ENCODE data around the gene PSMD2. TPM values are rescaled to one million over a fixed set of nuclear protein-coding genes. Genes with fewer than 3 reads are reported as not detected.

Gene PSMD2
- polyA plus RNA-seq, 3 donors = 138 to 186 (median 167) TPM

DNA sequence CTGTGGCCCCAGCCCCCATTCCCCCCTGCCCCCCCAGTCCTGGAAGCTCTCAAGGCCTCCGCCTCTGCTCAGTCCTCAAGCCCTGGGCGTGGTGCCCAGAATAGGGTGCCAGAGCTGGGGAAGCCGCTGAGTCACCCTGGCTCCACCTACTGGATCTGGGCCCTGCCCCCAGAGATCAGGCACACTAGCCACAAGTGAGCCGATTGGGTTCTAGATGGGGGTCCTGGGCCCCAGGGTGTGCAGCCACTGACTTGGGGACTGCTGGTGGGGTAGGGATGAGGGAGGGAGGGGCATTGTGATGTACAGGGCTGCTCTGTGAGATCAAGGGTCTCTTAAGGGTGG, 21.0 kb downstream of the PSMD2 start:
- WGBS (ENCODE audit: insufficient coverage) = 7% methylated on average over 3 of the region's 4 CpGs
- Mint-ChIP-seq H3K4me1 (peaks cover 71% of the 10 kb centered on the region), H3K27ac (peak overlapping the region; percentile 92 to 97 (median 95)), H3K27me3 (ENCODE audit: low read depth in 3 of 3) (peaks cover 0 to 5% (median 0%) of the 10 kb centered on the region in 3 donors), H3K36me3 (peaks cover 66 to 67% of the 10 kb centered on the region in 2 donors), H3K9me3 (peaks cover 0 to 2% (median 0%) of the 10 kb centered on the region in 7 donors), H3K4me3 (peak overlapping the region; percentile 51 to 54)
- Histone ChIP-seq H3K27ac (ENCODE audit: low read depth in 1 of 2, low read length in 2 of 2) (peak overlapping the region; percentile 89), H3K4me1 (ENCODE audit: control insufficient read depth in 1 of 2, insufficient read depth in 2 of 2, low read length in 2 of 2) (peaks cover 81 to 84% of the 10 kb centered on the region in 2 donors), H3K79me2 (ENCODE audit: insufficient read depth, low read length) (peaks cover 87% of the 10 kb centered on the region), H3K9ac (ENCODE audit: insufficient read depth, low read length, poor library complexity, severe bottlenecking) (peak overlapping the region; percentile 38), H3K4me2 (replicated peaks; ENCODE audit: extremely low read depth, low read length, poor library complexity, severe bottlenecking) (peak overlapping the region; percentile 74), H3K27me3 (ENCODE audit: control insufficient read depth in 2 of 2, insufficient read depth in 2 of 2, low read length in 2 of 2) (no peaks in the 10 kb centered on the region), H4K20me1 (ENCODE audit: insufficient read depth, low read length) (peaks cover 65% of the 10 kb centered on the region), H2AFZ (ENCODE audit: insufficient read depth, low read depth, low read length, poor library complexity, severe bottlenecking) (no peak overlapping the region), H3K4me3 (replicated peaks in 1 of 3; ENCODE audit: low read depth in 2 of 3, low read length in 3 of 3) (peak overlapping the region in 2 of 3 experiments; percentile 7 to 67), H3K36me3 (replicated peaks in 1 of 2; ENCODE audit: control insufficient read depth in 1 of 2, insufficient read depth in 2 of 2, low read length in 2 of 2) (peaks cover 54 to 67% of the 10 kb centered on the region in 2 donors), H3K9me3 (replicated peaks in 1 of 2; ENCODE audit: control insufficient read depth in 1 of 2, insufficient read depth in 1 of 2, low read length in 2 of 2) (no peaks in the 10 kb centered on the region)
- TF ChIP-seq, protein P1, sequence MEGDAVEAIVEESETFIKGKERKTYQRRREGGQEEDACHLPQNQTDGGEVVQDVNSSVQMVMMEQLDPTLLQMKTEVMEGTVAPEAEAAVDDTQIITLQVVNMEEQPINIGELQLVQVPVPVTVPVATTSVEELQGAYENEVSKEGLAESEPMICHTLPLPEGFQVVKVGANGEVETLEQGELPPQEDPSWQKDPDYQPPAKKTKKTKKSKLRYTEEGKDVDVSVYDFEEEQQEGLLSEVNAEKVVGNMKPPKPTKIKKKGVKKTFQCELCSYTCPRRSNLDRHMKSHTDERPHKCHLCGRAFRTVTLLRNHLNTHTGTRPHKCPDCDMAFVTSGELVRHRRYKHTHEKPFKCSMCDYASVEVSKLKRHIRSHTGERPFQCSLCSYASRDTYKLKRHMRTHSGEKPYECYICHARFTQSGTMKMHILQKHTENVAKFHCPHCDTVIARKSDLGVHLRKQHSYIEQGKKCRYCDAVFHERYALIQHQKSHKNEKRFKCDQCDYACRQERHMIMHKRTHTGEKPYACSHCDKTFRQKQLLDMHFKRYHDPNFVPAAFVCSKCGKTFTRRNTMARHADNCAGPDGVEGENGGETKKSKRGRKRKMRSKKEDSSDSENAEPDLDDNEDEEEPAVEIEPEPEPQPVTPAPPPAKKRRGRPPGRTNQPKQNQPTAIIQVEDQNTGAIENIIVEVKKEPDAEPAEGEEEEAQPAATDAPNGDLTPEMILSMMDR (IDR thresholded peaks at IDR 0.05) = no peak
- DNase-seq = peak; percentile 82 to 85 (median 82)
- intact Hi-C loops (cut with micrococcal nuclease) = no loop called here

DNA sequence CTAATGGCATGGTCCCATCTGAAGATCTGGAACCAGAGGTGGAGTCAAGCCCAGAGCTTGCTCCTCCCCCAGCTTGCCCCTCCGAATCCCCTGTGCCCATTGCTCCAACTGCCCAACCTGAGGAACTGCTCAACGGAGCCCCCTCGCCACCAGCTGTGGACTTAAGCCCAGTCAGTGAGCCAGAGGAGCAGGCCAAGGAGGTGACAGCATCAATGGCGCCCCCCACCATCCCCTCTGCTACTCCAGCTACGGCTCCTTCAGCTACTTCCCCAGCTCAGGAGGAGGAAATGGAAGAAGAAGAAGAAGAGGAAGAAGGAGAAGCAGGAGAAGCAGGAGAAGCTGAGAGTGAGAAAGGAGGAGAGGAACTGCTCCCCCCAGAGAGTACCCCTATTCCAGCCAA, 22.6 kb downstream of the PSMD2 start:
- intact Hi-C loops (cut with micrococcal nuclease) = no loop called here
- TF ChIP-seq, protein P1 (IDR thresholded peaks at IDR 0.05) = no peak
- peak overlapping the region; percentile 74 to 89 for H3K27ac ChIP-seq (ENCODE audit: low read depth in 1 of 2, low read length in 2 of 2)
- no peak overlapping the region for H3K9ac ChIP-seq (ENCODE audit: insufficient read depth, low read length, poor library complexity, severe bottlenecking)
- H3K4me3 ChIP-seq (replicated peaks in 1 of 3; ENCODE audit: low read depth in 2 of 3, low read length in 3 of 3) = peak overlapping the region in 1 of 3 experiments; percentile 28
- H3K9me3 Mint-ChIP-seq = peaks cover 0 to 2% (median 0%) of the 10 kb centered on the region in 7 donors
- no peak for DNase-seq
- peaks cover 71% of the 10 kb centered on the region for H4K20me1 ChIP-seq (ENCODE audit: insufficient read depth, low read length)
- H3K4me3 Mint-ChIP-seq = no peak overlapping the region
- no peaks in the 10 kb centered on the region for H3K9me3 ChIP-seq (replicated peaks in 1 of 2; ENCODE audit: control insufficient read depth in 1 of 2, insufficient read depth in 1 of 2, low read length in 2 of 2)
- peaks cover 0 to 3% (median 0%) of the 10 kb centered on the region in 3 donors for H3K27me3 Mint-ChIP-seq (ENCODE audit: low read depth in 3 of 3)
- peaks cover 62% of the 10 kb centered on the region for H3K4me1 Mint-ChIP-seq
- peaks cover 85% of the 10 kb centered on the region for H3K79me2 ChIP-seq (ENCODE audit: insufficient read depth, low read length)
- 87% methylated on average over 3 of the region's 5 CpGs for WGBS (ENCODE audit: insufficient coverage)
- no peaks in the 10 kb centered on the region for H3K27me3 ChIP-seq (ENCODE audit: control insufficient read depth in 2 of 2, insufficient read depth in 2 of 2, low read length in 2 of 2)
- no peak overlapping the region for H2AFZ ChIP-seq (ENCODE audit: insufficient read depth, low read depth, low read length, poor library complexity, severe bottlenecking)
- H3K36me3 Mint-ChIP-seq = peaks cover 80 to 81% of the 10 kb centered on the region in 2 donors
- peaks cover 65 to 68% of the 10 kb centered on the region in 2 donors for H3K4me1 ChIP-seq (ENCODE audit: control insufficient read depth in 1 of 2, insufficient read depth in 2 of 2, low read length in 2 of 2)
- H3K27ac Mint-ChIP-seq = peak overlapping the region; percentile 92 to 97 (median 94)
- peaks cover 70 to 78% of the 10 kb centered on the region in 2 donors for H3K36me3 ChIP-seq (replicated peaks in 1 of 2; ENCODE audit: control insufficient read depth in 1 of 2, insufficient read depth in 2 of 2, low read length in 2 of 2)
- H3K4me2 ChIP-seq (replicated peaks; ENCODE audit: extremely low read depth, low read length, poor library complexity, severe bottlenecking) = peak overlapping the region; percentile 49
